ENCODE measurements around the gene TAS2R7.

- TF ChIP-seq, protein P1, sequence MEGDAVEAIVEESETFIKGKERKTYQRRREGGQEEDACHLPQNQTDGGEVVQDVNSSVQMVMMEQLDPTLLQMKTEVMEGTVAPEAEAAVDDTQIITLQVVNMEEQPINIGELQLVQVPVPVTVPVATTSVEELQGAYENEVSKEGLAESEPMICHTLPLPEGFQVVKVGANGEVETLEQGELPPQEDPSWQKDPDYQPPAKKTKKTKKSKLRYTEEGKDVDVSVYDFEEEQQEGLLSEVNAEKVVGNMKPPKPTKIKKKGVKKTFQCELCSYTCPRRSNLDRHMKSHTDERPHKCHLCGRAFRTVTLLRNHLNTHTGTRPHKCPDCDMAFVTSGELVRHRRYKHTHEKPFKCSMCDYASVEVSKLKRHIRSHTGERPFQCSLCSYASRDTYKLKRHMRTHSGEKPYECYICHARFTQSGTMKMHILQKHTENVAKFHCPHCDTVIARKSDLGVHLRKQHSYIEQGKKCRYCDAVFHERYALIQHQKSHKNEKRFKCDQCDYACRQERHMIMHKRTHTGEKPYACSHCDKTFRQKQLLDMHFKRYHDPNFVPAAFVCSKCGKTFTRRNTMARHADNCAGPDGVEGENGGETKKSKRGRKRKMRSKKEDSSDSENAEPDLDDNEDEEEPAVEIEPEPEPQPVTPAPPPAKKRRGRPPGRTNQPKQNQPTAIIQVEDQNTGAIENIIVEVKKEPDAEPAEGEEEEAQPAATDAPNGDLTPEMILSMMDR (IDR thresholded peaks at IDR 0.05; ENCODE audit: extremely low read depth in 1 of 2, insufficient read depth in 1 of 2, low read depth in 1 of 2, low read length in 2 of 2): no peak
- TF ChIP-seq POLR2A (IDR thresholded peaks at IDR 0.05; ENCODE audit: low read depth, low read length) (no peak), EZH2 (IDR thresholded peaks at IDR 0.05; ENCODE audit: borderline replicate concordance, low read depth, low read length, severe bottlenecking) (no peak), POLR2AphosphoS5 (IDR thresholded peaks at IDR 0.05; ENCODE audit: insufficient read depth, low read depth, low read length) (no peak), JUN (IDR thresholded peaks at IDR 0.05; ENCODE audit: borderline replicate concordance, insufficient read depth, insufficient read length, low read depth) (no peak), FOS (IDR thresholded peaks at IDR 0.05; ENCODE audit: borderline replicate concordance, insufficient read depth, low read length) (no peak)
- TF ChIP-seq, protein P2, sequence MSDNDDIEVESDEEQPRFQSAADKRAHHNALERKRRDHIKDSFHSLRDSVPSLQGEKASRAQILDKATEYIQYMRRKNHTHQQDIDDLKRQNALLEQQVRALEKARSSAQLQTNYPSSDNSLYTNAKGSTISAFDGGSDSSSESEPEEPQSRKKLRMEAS (IDR thresholded peaks at IDR 0.05; ENCODE audit: insufficient read depth, insufficient read length): no peak
Observed at GRCh38 chr12:10794222-10794621, 8.2 kb downstream of the TAS2R7 start.
